MG63 (cell line): Measurements from ENCODE around the gene BST2. TPM values are rescaled to one million over a fixed set of nuclear protein-coding genes. Genes with fewer than 3 reads are reported as not detected.
A peak's percentile ranks its signal among the peaks of the same experiment; 100 is the strongest.

Experiments
- DNase-seq: peaks from one replicate; pipeline ENCODE4 v3.0.0-alpha.2; 2020
- H3K27me3 ChIP-seq: fragments of 250-450 bp; sonication (Bioruptor Pico); 2 replicates; pipeline ENCODE4 v1.5.1; 2020; ENCODE audit warnings: mild to moderate bottlenecking, moderate library complexity
- H3K36me3 ChIP-seq: fragments of 250-450 bp; sonication (Bioruptor Pico); 2 replicates; pipeline ENCODE4 v1.5.1; 2020; ENCODE audit warnings: mild to moderate bottlenecking, moderate library complexity
- H3K4me3 ChIP-seq: fragments of 250-450 bp; sonication (Bioruptor Pico); 2 replicates; pipeline ENCODE4 v1.5.1; 2020; ENCODE audit warnings: mild to moderate bottlenecking, moderate library complexity
- H3K9me3 ChIP-seq: fragments of 250-450 bp; sonication (Bioruptor Pico); 2 replicates; pipeline ENCODE4 v1.5.1; 2020; ENCODE audit warnings: mild to moderate bottlenecking, moderate library complexity
- total RNA-seq: library from RNA; depleted of rRNA; stranded (reverse); fragments of >200 nt; shearing (Covaris generic); gene quantifications from 2 replicates; pipeline ENCODE4 v1.2.3, GENCODE V29; 2014; ENCODE audit warnings: low replicate concordance

Gene BST2
- total RNA-seq, 1 experiment from 2014 or later = 138 TPM

DNA sequence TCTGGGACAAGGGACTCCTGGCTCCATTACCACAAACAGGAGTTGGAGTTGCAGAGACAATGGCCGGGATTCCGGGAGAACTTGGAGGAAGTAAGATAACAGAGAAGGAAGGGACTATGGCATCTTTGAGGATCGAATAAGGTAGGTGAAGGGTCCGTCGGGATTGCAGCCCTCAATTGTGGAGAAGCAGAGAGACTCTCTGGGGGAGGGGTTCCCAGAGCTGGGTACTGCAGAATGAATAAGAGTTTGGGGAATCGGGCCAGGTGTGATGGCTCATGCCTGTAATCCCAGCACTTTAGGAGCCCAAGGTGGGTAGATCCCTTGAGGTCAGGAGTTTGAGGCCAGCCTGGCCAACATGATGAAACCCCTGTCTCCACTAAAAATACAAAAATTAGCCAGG, 3.8 kb downstream of the BST2 start:
- H3K9me3 ChIP-seq = no peaks in the 10 kb centered on the region
- H3K4me3 ChIP-seq = no peak overlapping the region
- DNase-seq = no peak
- H3K36me3 ChIP-seq = peaks cover 62% of the 10 kb centered on the region
- no peaks in the 10 kb centered on the region for H3K27me3 ChIP-seq

DNA sequence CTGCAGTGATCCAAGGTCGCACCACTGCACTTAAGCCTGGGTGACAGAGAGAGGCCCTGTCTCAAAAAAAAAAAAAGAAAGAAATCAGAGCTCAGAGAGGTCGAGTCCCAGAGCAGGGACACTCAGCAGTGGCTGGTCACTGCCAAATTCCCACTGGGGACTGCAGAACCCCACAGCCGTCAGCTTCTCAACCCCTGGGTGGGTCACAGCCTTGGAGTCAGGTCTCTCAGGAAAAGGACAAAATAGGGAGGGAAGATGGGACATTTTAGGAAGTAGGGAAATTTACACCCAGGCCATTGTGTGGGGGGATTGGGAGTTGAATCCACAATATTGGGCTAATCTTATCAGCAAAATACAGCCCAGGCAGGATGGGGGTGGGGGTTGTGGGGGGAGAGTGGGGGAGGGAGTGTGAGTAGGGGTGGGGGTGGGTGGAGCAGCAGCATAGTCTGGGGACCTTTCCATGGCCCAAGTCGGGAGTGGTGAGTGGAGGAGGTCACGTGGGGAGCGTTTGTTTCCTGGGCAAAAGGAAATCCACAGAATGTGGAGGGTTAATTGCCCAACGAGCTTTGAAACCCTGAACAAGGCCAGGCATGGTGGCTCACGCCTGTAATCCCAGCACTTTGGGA, 6.4 kb downstream of the BST2 start:
- Histone ChIP-seq H3K36me3 (peaks cover 57% of the 10 kb centered on the region), H3K27me3 (no peaks in the 10 kb centered on the region), H3K4me3 (no peak overlapping the region), H3K9me3 (no peaks in the 10 kb centered on the region)
- no peak for DNase-seq

DNA sequence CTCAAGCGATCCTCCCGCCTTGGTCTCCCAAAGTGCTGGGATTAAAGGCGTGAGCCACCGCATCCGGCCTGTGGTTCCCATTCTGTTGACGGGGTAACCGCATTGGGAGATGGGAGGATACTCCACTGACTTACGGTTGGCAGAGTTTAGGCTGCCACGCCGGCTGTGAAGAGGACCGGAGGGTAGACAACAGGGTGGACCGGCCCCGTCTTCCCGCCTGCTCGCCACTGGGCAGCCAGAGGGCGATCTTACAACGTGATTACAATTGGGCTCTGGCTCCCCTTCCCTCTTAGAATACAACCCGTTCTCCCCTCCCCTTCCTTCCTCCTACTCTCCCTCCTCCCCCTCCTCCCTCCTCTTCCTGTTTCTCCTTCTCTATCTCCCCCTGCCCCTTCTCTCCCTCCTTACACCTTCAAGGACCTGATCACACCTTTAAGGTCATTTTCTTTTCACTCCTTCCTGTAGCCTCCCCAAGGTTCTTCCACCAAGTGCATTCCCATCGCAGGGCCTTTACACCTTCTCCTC, 10.5 kb downstream of the BST2 start:
- peak; percentile 76 for DNase-seq

GRCh38 chr19:17393914-17394313, 11.5 kb downstream of the BST2 start, which contains the start of gene CCDC194:
Gene CCDC194, minus strand, starts transcription at chr19:17394196. Its CDS starts 38 bp downstream, at chr19:17394158.
- Histone ChIP-seq H3K4me3 (no peak within 1 kb of the TSS), H3K27me3 (peaks cover 12% of the 10 kb centered on the region), H3K36me3 (peaks cover 18% of the 10 kb centered on the region), H3K9me3 (peaks cover 12% of the 10 kb centered on the region)
- DNase-seq = no peak

More for the DNA sequence above, 10.5 kb downstream of the BST2 start:
- H3K9me3 ChIP-seq = peaks cover 2% of the 10 kb centered on the region; the same call in 1 of the 2 replicates
- no peak overlapping the region for H3K4me3 ChIP-seq
- H3K36me3 ChIP-seq = peaks cover 25% of the 10 kb centered on the region
- peaks cover 3% of the 10 kb centered on the region for H3K27me3 ChIP-seq

GRCh38 chr19:17393002-17393401, 12.4 kb downstream of the BST2 start:
- peaks cover 17% of the 10 kb centered on the region for H3K27me3 ChIP-seq
- DNase-seq = peak; percentile 26
- H3K36me3 ChIP-seq = peaks cover 14% of the 10 kb centered on the region
- H3K4me3 ChIP-seq = no peak overlapping the region
- H3K9me3 ChIP-seq = peaks cover 15% of the 10 kb centered on the region

DNA sequence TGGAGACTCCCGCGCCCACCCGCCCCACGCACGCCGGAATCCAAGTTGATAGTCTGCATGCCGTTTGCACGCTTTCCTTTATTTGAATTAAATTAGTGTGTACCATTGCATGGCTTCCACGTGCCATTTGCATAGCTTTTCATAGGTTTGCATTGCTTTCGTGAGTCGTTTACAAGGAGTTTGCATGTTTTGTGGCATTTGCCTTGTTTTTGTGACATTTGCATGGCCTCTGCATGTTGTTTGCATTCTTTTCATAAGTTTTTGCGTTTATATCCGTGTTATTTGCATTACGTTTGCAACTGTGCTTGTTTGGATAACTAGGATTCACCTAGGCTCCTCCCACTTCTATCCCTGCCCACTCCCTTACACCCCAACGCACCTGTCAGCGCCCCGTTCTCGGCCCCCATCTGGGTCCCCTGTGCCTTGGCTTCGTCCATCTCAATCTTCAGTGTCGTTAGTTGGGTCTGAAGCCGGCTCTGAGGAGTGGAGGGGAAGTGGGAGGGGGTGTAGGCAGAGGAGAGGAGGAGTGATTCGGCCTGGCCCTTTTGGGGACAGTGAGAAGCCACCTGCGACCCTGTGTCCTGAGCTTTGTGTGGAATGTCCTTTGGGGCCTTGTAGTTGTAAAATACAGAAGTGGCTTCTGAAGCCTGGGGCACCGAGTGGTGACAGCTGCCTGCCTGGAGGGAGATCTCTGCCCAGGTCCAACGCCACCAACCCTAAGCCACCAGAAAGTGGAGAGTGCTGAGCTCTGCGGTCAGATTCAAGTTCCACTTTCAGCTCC, 13.9 kb downstream of the BST2 start:
- H3K4me3 ChIP-seq = peak overlapping the region; percentile 30
- H3K36me3 ChIP-seq = peaks cover 4% of the 10 kb centered on the region; the same call in 1 of the 2 replicates
- DNase-seq = no peak

GRCh38 chr19:17390665-17391370, 14.6 kb downstream of the BST2 start:
- H3K9me3 ChIP-seq = peaks cover 15% of the 10 kb centered on the region
- DNase-seq = peak; percentile 96
- peaks cover 4% of the 10 kb centered on the region; the same call in 1 of the 2 replicates for H3K36me3 ChIP-seq
- H3K4me3 ChIP-seq = peak overlapping the region; percentile 43
- peaks cover 20% of the 10 kb centered on the region for H3K27me3 ChIP-seq

More for the DNA sequence above, 13.9 kb downstream of the BST2 start:
- peaks cover 15% of the 10 kb centered on the region for H3K9me3 ChIP-seq
- peaks cover 20% of the 10 kb centered on the region for H3K27me3 ChIP-seq

DNA sequence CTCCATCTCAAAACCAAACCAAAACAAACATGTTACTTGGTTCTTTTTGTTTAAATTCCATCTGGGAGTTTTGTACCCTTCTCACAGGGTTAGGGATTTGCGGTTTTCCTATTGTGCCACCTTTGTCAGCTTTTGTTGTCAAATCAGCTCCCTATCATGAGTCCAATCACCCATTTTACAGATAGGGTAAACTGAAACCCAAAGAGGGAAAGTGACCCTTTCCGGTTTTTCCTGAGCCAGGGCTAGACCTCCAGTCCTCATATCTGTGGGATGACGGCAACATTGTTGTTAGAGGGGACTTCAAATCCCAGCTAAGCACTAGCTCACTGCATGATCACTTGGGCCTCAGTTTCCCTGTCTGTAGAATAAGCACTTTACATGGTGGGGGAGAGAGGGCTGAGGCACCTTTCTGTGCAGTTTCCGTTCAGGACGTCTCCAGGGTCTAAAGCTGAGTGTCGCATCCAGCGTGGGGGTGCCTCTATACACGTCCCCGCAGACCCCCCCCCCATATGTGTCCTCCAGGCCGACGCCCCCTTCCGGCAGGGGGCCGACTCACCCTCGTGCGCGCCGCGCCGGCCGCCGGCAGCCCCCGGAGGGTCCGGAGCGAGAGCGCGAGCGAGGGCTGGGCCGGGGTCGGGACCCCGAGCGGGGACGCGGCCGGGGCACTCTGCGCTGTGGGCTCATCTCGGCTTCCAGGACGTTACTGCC, 15.3 kb downstream of the BST2 start:
- Histone ChIP-seq H3K4me3 (peak overlapping the region; percentile 43), H3K27me3 (peaks cover 20% of the 10 kb centered on the region), H3K36me3 (no peaks in the 10 kb centered on the region), H3K9me3 (peaks cover 15% of the 10 kb centered on the region)
- no peak for DNase-seq

- DNase-seq = no peak
Observed at GRCh38 chr19:17389288-17389687, 16.1 kb downstream of the BST2 start.

GRCh38 chr19:17385878-17386611, 19.4 kb downstream of the BST2 start:
- Histone ChIP-seq H3K9me3 (peaks cover 15% of the 10 kb centered on the region), H3K27me3 (peaks cover 20% of the 10 kb centered on the region), H3K4me3 (no peak overlapping the region), H3K36me3 (no peaks in the 10 kb centered on the region)
- peak; percentile 60 for DNase-seq

More at GRCh38 chr19:17389288-17389687, 16.1 kb downstream of the BST2 start:
- Histone ChIP-seq H3K27me3 (peaks cover 20% of the 10 kb centered on the region), H3K4me3 (no peak overlapping the region), H3K9me3 (peaks cover 15% of the 10 kb centered on the region), H3K36me3 (no peaks in the 10 kb centered on the region)

GRCh38 chr19:17380426-17381138, 24.8 kb downstream of the BST2 start:
- H3K4me3 ChIP-seq = no peak overlapping the region
- H3K27me3 ChIP-seq = no peaks in the 10 kb centered on the region
- peaks cover 4% of the 10 kb centered on the region; the same call in 1 of the 2 replicates for H3K9me3 ChIP-seq
- no peak for DNase-seq
- H3K36me3 ChIP-seq = no peaks in the 10 kb centered on the region

GRCh38 chr19:17379221-17379631, 26.2 kb downstream of the BST2 start:
- Histone ChIP-seq H3K36me3 (no peaks in the 10 kb centered on the region), H3K27me3 (no peaks in the 10 kb centered on the region), H3K4me3 (no peak overlapping the region), H3K9me3 (peaks cover 4% of the 10 kb centered on the region; the same call in 1 of the 2 replicates)
- no peak for DNase-seq

DNA sequence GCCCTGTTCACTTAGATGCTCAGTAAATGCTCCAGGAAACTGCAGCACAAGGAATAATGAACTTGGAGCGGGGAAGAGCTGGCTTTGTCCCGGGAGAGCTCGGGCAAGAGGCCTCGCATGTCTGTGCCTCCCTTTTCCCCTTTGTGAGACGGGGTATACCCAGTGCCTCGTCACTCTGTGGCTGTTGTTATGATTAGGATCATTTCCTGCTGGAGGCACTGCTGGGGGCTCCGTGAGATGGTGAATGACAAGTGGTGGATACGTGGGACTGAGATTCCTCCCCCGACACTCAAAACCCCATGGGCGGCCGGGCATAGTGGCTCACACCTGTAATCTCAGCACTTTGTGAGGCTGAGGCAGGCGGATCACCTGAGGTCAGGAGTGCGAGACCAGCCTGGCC, 27.2 kb downstream of the BST2 start:
- DNase-seq = no peak
- Histone ChIP-seq H3K9me3 (peaks cover 4% of the 10 kb centered on the region; the same call in 1 of the 2 replicates), H3K36me3 (no peaks in the 10 kb centered on the region), H3K27me3 (no peaks in the 10 kb centered on the region), H3K4me3 (no peak overlapping the region)

GRCh38 chr19:17376935-17377600, 28.4 kb downstream of the BST2 start, which contains the start of gene PLVAP:
Gene PLVAP, minus strand, starts transcription at chr19:17377342. Its CDS starts 54 bp downstream, at chr19:17377288.
- Histone ChIP-seq H3K9me3 (peaks cover 4% of the 10 kb centered on the region; the same call in 1 of the 2 replicates), H3K36me3 (no peaks in the 10 kb centered on the region), H3K4me3 (no peak within 1 kb of the TSS), H3K27me3 (no peaks in the 10 kb centered on the region)
- no peak for DNase-seq
